ENCODE measurements around the gene CCL28. TPM values are rescaled to one million over a fixed set of nuclear protein-coding genes. Genes with fewer than 3 reads are reported as not detected.
"Not testable (repeated sequence)": the region's sequence is repeated elsewhere in the genome, so short reads cannot be mapped to it uniquely, and the experiment has no call there.

The CCL28 gene
- total RNA-seq, 1 donor from 2014 or later, result not detected

DNA sequence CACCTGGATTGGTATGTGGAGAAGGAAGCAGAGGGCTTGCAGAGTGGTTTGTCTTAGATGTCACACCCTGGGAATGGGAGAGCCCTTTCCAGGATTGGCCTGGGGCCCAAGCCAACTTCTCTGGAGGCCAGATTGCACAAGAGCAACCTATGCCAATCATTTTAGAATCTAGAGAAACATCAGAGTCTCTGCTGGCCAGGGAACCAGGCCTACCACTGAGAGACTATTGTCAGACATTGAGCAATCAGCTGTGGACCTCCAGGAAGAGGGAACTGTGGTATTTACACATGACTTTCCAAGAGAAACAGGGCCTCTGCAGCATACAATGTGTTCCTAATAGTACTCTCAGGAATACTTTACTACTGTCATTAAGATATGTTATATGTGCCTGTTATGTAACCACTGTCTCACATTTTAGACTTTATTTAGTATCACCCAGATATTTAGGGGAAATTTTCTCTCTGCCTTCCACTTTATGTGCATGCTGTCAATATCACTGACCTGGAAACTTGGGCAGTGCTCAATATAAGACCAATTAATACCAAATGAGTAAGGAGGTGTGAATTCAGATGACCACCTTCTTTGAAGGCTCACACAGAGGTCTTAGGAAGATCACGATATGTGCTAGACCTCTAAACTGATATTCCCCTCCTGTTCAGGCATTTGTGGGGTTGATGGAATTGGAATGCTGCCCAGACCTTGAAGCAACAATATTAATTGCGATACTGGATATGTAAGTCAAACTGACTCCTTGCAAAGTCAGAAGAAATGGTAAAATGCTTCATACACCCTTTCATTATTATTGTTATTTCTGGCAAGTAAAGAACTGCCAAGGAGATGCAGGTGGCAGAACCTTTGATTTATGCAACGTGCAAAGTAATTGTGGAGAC, 20.5 kb upstream of the CCL28 start:
- no peak overlapping the region for H3K27ac Mint-ChIP-seq

DNA sequence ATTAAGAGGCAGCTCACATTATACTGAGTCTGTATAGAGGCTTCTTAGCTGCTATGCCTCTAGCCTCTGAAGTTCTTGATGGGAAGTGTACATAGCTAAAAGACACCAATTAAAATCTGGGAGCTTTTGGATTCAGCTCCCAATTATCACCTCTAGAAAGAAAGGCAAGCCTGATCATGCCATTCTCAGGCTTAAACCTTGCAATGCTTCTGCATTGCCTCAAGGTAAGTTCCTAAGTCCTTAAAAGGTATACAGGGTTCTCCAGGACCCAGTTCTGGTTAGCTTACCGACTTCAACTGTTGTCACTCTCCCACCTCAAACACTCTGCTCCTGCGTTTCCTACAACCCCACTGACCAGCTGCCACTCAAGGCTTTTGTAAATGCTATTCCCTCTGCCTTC, 17.5 kb upstream of the CCL28 start:
- H3K4me3 Mint-ChIP-seq, result no peak overlapping the region
- peaks cover 3% of the 10 kb centered on the region for H3K9me3 Mint-ChIP-seq
- no peaks in the 10 kb centered on the region for H3K27me3 Mint-ChIP-seq
- no peak for DNase-seq (ENCODE audit: extremely low spot score, unreplicated experiment)
- H3K4me1 Mint-ChIP-seq (ENCODE audit: unreplicated experiment), result peaks cover 7% of the 10 kb centered on the region
- TF ChIP-seq, protein P1, sequence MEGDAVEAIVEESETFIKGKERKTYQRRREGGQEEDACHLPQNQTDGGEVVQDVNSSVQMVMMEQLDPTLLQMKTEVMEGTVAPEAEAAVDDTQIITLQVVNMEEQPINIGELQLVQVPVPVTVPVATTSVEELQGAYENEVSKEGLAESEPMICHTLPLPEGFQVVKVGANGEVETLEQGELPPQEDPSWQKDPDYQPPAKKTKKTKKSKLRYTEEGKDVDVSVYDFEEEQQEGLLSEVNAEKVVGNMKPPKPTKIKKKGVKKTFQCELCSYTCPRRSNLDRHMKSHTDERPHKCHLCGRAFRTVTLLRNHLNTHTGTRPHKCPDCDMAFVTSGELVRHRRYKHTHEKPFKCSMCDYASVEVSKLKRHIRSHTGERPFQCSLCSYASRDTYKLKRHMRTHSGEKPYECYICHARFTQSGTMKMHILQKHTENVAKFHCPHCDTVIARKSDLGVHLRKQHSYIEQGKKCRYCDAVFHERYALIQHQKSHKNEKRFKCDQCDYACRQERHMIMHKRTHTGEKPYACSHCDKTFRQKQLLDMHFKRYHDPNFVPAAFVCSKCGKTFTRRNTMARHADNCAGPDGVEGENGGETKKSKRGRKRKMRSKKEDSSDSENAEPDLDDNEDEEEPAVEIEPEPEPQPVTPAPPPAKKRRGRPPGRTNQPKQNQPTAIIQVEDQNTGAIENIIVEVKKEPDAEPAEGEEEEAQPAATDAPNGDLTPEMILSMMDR (conservative IDR thresholded peaks at IDR 0.05), result no peak
- H3K27ac Mint-ChIP-seq, result no peak overlapping the region
- H3K36me3 Mint-ChIP-seq, result no peaks in the 10 kb centered on the region

More for the DNA sequence above, 20.5 kb upstream of the CCL28 start:
- Mint-ChIP-seq H3K4me1 (ENCODE audit: unreplicated experiment) (peaks cover 7% of the 10 kb centered on the region), H3K4me3 (no peak overlapping the region), H3K27me3 (no peaks in the 10 kb centered on the region), H3K36me3 (no peaks in the 10 kb centered on the region), H3K9me3 (peaks cover 7% of the 10 kb centered on the region)
- DNase-seq (ENCODE audit: extremely low spot score, unreplicated experiment), result no peak
- TF ChIP-seq, protein P1 (conservative IDR thresholded peaks at IDR 0.05), result no peak

DNA sequence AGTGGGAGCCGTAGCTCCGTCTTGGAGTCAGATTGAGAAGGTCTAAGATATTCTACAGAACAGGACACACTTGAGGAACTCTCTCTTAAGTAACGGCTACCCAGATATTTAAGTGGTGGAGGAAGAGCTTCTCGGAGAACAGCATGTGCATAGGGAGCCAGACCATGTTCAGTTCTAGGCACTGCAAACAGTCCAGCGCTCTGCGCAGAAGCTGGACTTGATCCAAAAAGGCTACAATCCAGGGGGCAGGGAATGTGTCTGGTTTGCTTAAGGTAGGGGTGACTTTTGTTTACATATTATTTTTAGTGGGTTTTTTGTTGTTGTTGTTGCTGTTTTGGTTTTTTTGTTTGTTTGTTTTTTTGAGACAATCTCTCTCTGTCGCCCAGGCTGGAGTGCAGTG, 16.8 kb upstream of the CCL28 start:
- no peak for DNase-seq (ENCODE audit: extremely low spot score, unreplicated experiment)
- Mint-ChIP-seq H3K27ac (no peak overlapping the region), H3K27me3 (no peaks in the 10 kb centered on the region), H3K36me3 (no peaks in the 10 kb centered on the region), H3K9me3 (peaks cover 3% of the 10 kb centered on the region), H3K4me3 (no peak overlapping the region), H3K4me1 (ENCODE audit: unreplicated experiment) (peaks cover 7% of the 10 kb centered on the region)
- TF ChIP-seq, protein P1 (conservative IDR thresholded peaks at IDR 0.05), result no peak

DNA sequence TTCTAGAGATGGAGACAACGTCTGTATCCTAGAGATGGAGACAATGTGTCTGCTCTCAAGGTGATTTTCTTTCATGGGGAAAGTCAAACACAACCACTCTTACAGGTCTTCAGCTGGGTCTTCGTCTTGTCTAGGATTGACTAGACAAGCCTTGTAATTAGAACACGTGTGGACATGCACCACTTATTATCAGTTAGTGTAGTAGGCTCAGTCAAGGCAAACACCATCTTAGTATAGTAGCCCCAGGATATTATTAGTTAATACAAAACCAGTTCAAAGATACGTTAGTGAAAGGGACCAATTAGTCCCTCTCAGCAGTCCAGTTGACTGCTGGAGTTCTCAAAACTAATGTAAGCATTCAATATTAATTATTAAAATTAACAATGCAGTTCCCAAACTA, 15.1 kb upstream of the CCL28 start:
- H3K9me3 Mint-ChIP-seq, result peaks cover 3% of the 10 kb centered on the region
- TF ChIP-seq, protein P1 (conservative IDR thresholded peaks at IDR 0.05), result no peak
- H3K4me1 Mint-ChIP-seq (ENCODE audit: unreplicated experiment), result peaks cover 2% of the 10 kb centered on the region
- H3K36me3 Mint-ChIP-seq, result no peaks in the 10 kb centered on the region
- no peak overlapping the region for H3K27ac Mint-ChIP-seq
- H3K27me3 Mint-ChIP-seq, result no peaks in the 10 kb centered on the region
- no peak for DNase-seq (ENCODE audit: extremely low spot score, unreplicated experiment)
- no peak overlapping the region for H3K4me3 Mint-ChIP-seq

DNA sequence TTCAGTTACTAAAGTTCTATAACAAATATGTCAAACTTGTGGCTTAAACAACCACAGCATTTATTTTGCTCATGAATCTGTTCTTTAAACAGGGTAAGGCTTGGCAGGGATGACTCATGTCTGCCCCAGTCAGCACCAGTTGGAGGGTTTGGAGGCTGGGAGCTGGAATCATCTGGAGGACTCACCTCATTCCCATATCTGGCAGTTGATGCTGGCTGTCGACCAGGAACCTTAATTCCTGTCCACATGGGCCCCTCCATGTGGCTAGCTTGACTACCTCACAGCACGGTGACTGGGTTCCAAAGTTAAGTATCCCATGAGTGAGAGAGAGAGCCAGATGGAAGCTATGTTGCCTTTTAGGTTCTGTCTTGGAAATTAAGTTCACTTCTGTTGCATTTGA, 13.8 kb upstream of the CCL28 start:
- Mint-ChIP-seq H3K27ac (no peak overlapping the region), H3K4me3 (no peak overlapping the region), H3K9me3 (peaks cover 3% of the 10 kb centered on the region), H3K27me3 (no peaks in the 10 kb centered on the region), H3K36me3 (no peaks in the 10 kb centered on the region), H3K4me1 (ENCODE audit: unreplicated experiment) (peaks cover 10% of the 10 kb centered on the region)
- no peak for DNase-seq (ENCODE audit: extremely low spot score, unreplicated experiment)
- TF ChIP-seq, protein P1 (conservative IDR thresholded peaks at IDR 0.05), result no peak

DNA sequence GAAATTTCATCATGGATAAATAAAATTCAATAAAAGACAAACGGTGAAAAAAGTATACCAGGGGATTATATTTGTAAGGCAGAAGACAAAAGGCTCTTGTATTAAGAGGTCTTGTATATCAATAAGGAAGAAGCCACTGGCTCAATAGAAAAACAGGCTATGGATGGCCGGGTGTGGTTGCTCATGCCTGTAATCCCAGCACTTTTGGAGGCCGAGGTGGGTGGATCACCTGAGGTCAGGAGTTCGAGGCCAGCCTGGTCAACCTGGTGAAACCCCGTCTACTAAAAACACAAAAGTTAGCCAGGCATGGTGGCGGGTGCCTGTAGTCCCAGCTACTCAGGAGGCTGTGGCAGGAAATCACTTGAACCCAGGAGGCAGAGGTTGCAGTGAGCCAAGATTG, 10.9 kb upstream of the CCL28 start:
- H3K27me3 Mint-ChIP-seq; H3K36me3 Mint-ChIP-seq; H3K27ac Mint-ChIP-seq; H3K4me3 Mint-ChIP-seq; DNase-seq (ENCODE audit: extremely low spot score, unreplicated experiment); H3K4me1 Mint-ChIP-seq (ENCODE audit: unreplicated experiment); H3K9me3 Mint-ChIP-seq: not testable (repeated sequence)

Data from type B pancreatic cell (in vitro differentiated cells).